Parathyroid adenoma (tissue), 2 donors: ENCODE measurements around the gene ATP1B1.

Source experiments
- H2AFZ ChIP-seq: fragments of 300-600 bp; sonication (generic); one replicate; pipeline ENCODE4 v1.7.0; 2017; ENCODE audit warnings: antibody characterized with exemption, mild to moderate bottlenecking
- H3K27ac ChIP-seq: fragments of 300-600 bp; sonication (generic); one replicate; pipeline ENCODE4 v1.7.0; 2017
- H3K27me3 ChIP-seq: fragments of 300-600 bp; sonication (generic); one replicate; pipeline ENCODE4 v1.7.0; 2017; ENCODE audit warnings: low read length; ENCODE audit not compliant: control insufficient read depth, insufficient read depth
- H3K36me3 ChIP-seq: fragments of 300-600 bp; sonication (generic); one replicate; pipeline ENCODE4 v1.7.0; 2017; ENCODE audit warnings: low read length; ENCODE audit not compliant: control insufficient read depth, insufficient read depth
- H3K4me1 ChIP-seq: fragments of 300-600 bp; sonication (generic); one replicate; pipeline ENCODE4 v1.7.0; 2017; ENCODE audit warnings: control low read depth
- H3K4me2 ChIP-seq: fragments of 300-600 bp; sonication (generic); one replicate; pipeline ENCODE4 v1.7.0; 2017; ENCODE audit warnings: low read length
- H3K4me3 ChIP-seq: fragments of 300-600 bp; sonication (generic); one replicate; pipeline ENCODE4 v1.7.0; 2017; ENCODE audit warnings: low read depth, low read length
- H3K79me2 ChIP-seq: fragments of 300-600 bp; sonication (generic); one replicate; pipeline ENCODE4 v1.7.0; 2017; ENCODE audit warnings: control low read depth
- H3K9ac ChIP-seq: fragments of 300-600 bp; sonication (generic); one replicate; pipeline ENCODE4 v1.7.0; 2017; ENCODE audit warnings: mild to moderate bottlenecking
- H3K9me3 ChIP-seq: fragments of 300-600 bp; sonication (generic); one replicate; pipeline ENCODE4 v1.7.0; 2017; ENCODE audit warnings: low read length; ENCODE audit not compliant: control insufficient read depth
- TF ChIP-seq, protein P1 (sequence below): fragments of 300-600 bp; sonication (generic); IDR thresholded peaks from one replicate; pipeline ENCODE4 v1.7.0; 2017; ENCODE audit warnings: antibody characterized with exemption, mild to moderate bottlenecking
- donor health status: primary hyperparathyroidism.

ATP1B1 gene

DNA sequence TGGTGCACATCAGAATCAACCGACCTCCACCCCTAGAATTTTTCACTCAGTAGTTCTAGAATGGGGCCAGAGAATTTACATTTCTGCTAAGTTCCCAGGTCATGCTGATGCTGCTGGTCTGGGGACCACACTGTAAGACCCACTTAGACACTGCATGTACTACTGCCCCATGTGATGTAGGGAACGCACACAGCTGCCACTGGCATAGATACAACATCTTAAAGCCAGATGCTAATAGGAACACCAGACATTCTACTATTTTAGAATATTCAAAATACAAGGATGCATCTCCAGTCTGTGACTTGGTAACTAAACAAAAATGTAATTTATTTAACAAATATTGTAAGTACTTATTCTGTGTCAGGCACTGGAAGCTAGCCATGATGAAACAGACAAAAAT, 14.1 kb upstream of the ATP1B1 start:
- no peaks in the 10 kb centered on the region for H3K27me3 ChIP-seq
- H3K27ac ChIP-seq, result no peak overlapping the region
- no peaks in the 10 kb centered on the region for H3K4me1 ChIP-seq
- no peak overlapping the region for H3K9ac ChIP-seq
- TF ChIP-seq, protein P1, sequence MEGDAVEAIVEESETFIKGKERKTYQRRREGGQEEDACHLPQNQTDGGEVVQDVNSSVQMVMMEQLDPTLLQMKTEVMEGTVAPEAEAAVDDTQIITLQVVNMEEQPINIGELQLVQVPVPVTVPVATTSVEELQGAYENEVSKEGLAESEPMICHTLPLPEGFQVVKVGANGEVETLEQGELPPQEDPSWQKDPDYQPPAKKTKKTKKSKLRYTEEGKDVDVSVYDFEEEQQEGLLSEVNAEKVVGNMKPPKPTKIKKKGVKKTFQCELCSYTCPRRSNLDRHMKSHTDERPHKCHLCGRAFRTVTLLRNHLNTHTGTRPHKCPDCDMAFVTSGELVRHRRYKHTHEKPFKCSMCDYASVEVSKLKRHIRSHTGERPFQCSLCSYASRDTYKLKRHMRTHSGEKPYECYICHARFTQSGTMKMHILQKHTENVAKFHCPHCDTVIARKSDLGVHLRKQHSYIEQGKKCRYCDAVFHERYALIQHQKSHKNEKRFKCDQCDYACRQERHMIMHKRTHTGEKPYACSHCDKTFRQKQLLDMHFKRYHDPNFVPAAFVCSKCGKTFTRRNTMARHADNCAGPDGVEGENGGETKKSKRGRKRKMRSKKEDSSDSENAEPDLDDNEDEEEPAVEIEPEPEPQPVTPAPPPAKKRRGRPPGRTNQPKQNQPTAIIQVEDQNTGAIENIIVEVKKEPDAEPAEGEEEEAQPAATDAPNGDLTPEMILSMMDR, result no peak
- no peaks in the 10 kb centered on the region for H3K36me3 ChIP-seq
- H3K4me2 ChIP-seq, result no peak overlapping the region
- H3K79me2 ChIP-seq, result no peaks in the 10 kb centered on the region
- H2AFZ ChIP-seq, result no peak overlapping the region
- no peak overlapping the region for H3K4me3 ChIP-seq
- no peaks in the 10 kb centered on the region for H3K9me3 ChIP-seq

DNA sequence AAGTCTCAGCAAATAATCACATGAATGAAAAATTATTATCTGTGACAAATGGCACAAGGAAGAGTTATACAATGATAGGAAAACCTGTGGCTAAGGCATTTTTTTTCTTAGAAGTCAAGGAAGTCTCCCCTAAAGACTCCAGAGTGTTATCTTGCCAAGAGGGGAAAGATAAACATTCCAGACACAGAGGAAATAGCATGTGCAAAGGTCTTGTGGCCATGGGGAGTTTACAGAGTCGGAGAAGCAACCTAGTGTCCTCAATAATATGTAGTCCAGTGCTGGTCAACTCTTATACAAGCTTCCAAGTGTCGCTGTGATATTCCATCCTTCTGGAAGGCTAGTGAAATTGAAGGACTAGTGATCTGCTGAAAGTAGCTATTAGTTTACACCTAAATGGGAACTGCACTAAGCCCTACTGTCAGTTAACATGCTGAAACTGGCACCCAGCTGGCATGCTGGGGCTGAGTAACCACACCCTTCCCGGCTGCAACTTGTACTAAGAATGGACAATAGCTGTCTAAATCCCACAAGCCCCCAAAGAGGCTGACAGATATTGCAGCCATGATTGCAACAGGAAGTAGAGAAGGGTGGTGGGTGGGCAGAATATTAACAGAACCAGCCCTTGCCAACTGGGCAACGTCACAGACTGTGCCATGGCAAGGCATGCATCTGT, 11.5 kb upstream of the ATP1B1 start:
- Histone ChIP-seq H3K27me3 (no peaks in the 10 kb centered on the region), H3K4me3 (no peak overlapping the region), H3K79me2 (no peaks in the 10 kb centered on the region), H3K9me3 (no peaks in the 10 kb centered on the region), H3K4me1 (peaks cover under 1% of the 10 kb centered on the region), H3K27ac (no peak overlapping the region), H3K36me3 (no peaks in the 10 kb centered on the region), H2AFZ (no peak overlapping the region), H3K9ac (no peak overlapping the region), H3K4me2 (no peak overlapping the region)
- TF ChIP-seq, protein P1, result no peak

DNA sequence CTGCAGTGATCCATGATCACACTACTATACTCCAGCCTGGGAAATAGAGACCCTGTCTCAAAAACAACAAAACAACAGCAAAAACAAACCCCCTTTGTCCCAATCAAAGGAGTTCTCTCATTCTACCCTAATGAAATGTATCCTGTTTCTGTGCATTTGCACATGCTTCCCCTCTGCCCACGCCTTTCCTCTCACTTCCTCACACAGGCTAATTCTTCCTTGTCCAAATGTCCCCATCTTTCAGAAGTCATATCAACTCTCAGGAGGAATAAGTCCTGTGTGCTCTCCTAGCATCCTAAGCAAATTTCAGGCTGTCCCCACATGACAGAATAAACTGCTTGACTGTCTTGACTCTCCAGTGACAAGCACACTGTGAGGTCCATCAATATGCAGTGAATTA, 8.1 kb upstream of the ATP1B1 start:
- TF ChIP-seq, protein P1, result no peak
- H3K4me3 ChIP-seq, result no peak overlapping the region
- no peak overlapping the region for H3K4me2 ChIP-seq
- no peaks in the 10 kb centered on the region for H3K9me3 ChIP-seq
- H3K27ac ChIP-seq, result no peak overlapping the region
- no peaks in the 10 kb centered on the region for H3K79me2 ChIP-seq
- H3K4me1 ChIP-seq, result peaks cover 19% of the 10 kb centered on the region
- H2AFZ ChIP-seq, result no peak overlapping the region
- H3K27me3 ChIP-seq, result no peaks in the 10 kb centered on the region
- H3K9ac ChIP-seq, result no peak overlapping the region
- no peaks in the 10 kb centered on the region for H3K36me3 ChIP-seq

DNA sequence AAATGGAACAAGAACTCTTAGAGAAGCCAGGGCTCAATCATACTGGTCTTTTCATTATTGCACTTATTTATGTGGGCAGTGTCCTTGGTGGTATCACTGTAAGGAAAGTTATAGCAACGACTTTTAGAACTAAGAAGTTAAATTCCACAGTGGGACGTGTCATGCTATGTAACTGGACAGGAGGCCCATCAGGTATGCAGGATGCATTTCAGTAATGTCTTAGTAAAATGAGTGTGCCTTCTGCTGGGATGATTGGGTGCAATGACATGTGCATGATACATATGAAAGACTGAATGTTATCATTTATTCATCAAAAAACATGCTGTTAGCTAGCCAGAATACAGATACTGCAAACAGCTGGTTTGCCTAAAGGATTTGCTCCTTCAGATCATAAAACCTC, 6.9 kb upstream of the ATP1B1 start:
- H3K9ac ChIP-seq, result no peak overlapping the region
- H3K9me3 ChIP-seq, result no peaks in the 10 kb centered on the region
- H3K4me1 ChIP-seq, result peaks cover 27% of the 10 kb centered on the region
- H3K4me2 ChIP-seq, result no peak overlapping the region
- no peaks in the 10 kb centered on the region for H3K79me2 ChIP-seq
- no peaks in the 10 kb centered on the region for H3K36me3 ChIP-seq
- no peak overlapping the region for H2AFZ ChIP-seq
- TF ChIP-seq, protein P1, result no peak
- no peak overlapping the region for H3K27ac ChIP-seq
- no peaks in the 10 kb centered on the region for H3K27me3 ChIP-seq
- H3K4me3 ChIP-seq, result no peak overlapping the region

DNA sequence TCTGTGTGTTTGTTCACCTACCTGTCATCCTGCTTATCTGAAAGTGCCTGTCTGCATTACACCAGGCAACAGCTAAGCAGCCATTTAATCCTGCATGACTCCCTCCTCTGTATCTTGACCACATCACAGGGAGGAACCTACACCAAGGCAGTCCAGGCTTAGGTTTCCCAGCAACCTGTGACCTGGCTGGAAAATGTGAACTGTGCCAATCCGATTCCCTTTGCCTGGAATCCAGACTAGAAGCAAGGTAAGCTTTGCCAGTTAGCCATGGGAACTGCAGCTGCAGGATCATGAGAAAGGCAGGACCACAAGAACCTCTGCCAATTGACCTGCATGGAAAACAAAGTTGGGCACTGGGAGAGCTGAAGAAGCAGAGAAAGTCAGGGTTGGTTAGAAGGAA, 6.3 kb upstream of the ATP1B1 start:
- Histone ChIP-seq H3K9ac (no peak overlapping the region), H3K79me2 (no peaks in the 10 kb centered on the region), H3K27ac (no peak overlapping the region), H3K4me3 (no peak overlapping the region), H3K27me3 (no peaks in the 10 kb centered on the region), H3K4me1 (peaks cover 30% of the 10 kb centered on the region), H2AFZ (no peak overlapping the region), H3K9me3 (no peaks in the 10 kb centered on the region), H3K4me2 (no peak overlapping the region), H3K36me3 (no peaks in the 10 kb centered on the region)
- TF ChIP-seq, protein P1, result no peak
